ENCODE data around the gene NR3C1. TPM values are rescaled to one million over a fixed set of nuclear protein-coding genes. Genes with fewer than 3 reads are reported as not detected.

The NR3C1 gene
- total RNA-seq, 1 experiment from 2014 or later, result 12.7 TPM

GRCh38 chr5:143279698-143280097 lies 123.8 kb downstream of the NR3C1 start:
- no peak overlapping the region for H3K27ac ChIP-seq (ENCODE audit: low read depth, low read length, poor library complexity, severe bottlenecking)
- no peak for DNase-seq (ENCODE audit: low spot score)
- ChIA-PET CTCF (no interaction called here), POLR2A (ENCODE audit: low non-redundant PET) (no interaction called here)
- H3K4me3 ChIP-seq (ENCODE audit: low read depth, low read length, poor library complexity, severe bottlenecking), result no peak overlapping the region
- intact Hi-C loops (cut with micrococcal nuclease; ENCODE audit: unreplicated experiment), result no loop called here
- no TSS peak for BruUV-seq (replicated peaks)
- TF ChIP-seq EZH2 (IDR thresholded peaks at IDR 0.05; ENCODE audit: borderline replicate concordance, low read depth, low read length, poor library complexity, severe bottlenecking) (no peak), CTCF (conservative IDR thresholded peaks at IDR 0.05; ENCODE audit: low read depth, low read length) (no peak)
- H3K9me3 ChIP-seq (ENCODE audit: low read depth, low read length, poor library complexity, severe bottlenecking), result peaks cover 6% of the 10 kb centered on the region
- H3K36me3 ChIP-seq (ENCODE audit: insufficient read depth, low read length, poor library complexity, severe bottlenecking), result peaks cover 5% of the 10 kb centered on the region
- no peaks in the 10 kb centered on the region for H3K4me1 ChIP-seq (ENCODE audit: insufficient read depth, low read length, poor library complexity, severe bottlenecking)
- no peaks in the 10 kb centered on the region for H3K27me3 ChIP-seq (replicated peaks; ENCODE audit: insufficient read depth, low read depth, low read length, poor library complexity)

DNA sequence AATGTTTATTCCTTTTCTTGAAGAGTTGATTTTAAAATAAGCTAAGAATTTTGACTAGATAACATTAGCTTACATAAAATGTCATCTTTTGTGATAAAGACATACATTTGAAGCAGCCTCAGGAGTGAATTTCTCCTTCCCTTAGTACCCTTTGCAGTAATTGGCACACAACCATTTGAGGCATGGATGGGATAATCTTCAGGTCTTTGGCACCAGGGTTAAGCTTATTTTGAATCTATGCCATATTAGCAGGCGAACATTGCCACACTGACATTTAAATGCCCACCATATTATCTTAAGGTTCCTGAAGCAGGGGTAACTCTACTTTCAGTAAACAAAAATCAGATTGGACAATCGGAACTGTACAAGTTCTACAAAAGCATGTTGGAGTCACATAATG lies 126.0 kb downstream of the NR3C1 start:
- ChIA-PET POLR2A (ENCODE audit: low non-redundant PET) (no interaction called here), CTCF (no interaction called here)
- DNase-seq (ENCODE audit: low spot score), result no peak
- no TSS peak for BruUV-seq (replicated peaks)
- Histone ChIP-seq H3K4me3 (ENCODE audit: low read depth, low read length, poor library complexity, severe bottlenecking) (no peak overlapping the region), H3K4me1 (ENCODE audit: insufficient read depth, low read length, poor library complexity, severe bottlenecking) (no peaks in the 10 kb centered on the region), H3K9me3 (ENCODE audit: low read depth, low read length, poor library complexity, severe bottlenecking) (no peaks in the 10 kb centered on the region), H3K27me3 (replicated peaks; ENCODE audit: insufficient read depth, low read depth, low read length, poor library complexity) (no peaks in the 10 kb centered on the region), H3K36me3 (ENCODE audit: insufficient read depth, low read length, poor library complexity, severe bottlenecking) (no peaks in the 10 kb centered on the region), H3K27ac (ENCODE audit: low read depth, low read length, poor library complexity, severe bottlenecking) (no peak overlapping the region)
- TF ChIP-seq EZH2 (IDR thresholded peaks at IDR 0.05; ENCODE audit: borderline replicate concordance, low read depth, low read length, poor library complexity, severe bottlenecking), result no peak
- TF ChIP-seq CTCF (conservative IDR thresholded peaks at IDR 0.05; ENCODE audit: low read depth, low read length), result no peak
- intact Hi-C loops (cut with micrococcal nuclease; ENCODE audit: unreplicated experiment), result no loop called here

DNA sequence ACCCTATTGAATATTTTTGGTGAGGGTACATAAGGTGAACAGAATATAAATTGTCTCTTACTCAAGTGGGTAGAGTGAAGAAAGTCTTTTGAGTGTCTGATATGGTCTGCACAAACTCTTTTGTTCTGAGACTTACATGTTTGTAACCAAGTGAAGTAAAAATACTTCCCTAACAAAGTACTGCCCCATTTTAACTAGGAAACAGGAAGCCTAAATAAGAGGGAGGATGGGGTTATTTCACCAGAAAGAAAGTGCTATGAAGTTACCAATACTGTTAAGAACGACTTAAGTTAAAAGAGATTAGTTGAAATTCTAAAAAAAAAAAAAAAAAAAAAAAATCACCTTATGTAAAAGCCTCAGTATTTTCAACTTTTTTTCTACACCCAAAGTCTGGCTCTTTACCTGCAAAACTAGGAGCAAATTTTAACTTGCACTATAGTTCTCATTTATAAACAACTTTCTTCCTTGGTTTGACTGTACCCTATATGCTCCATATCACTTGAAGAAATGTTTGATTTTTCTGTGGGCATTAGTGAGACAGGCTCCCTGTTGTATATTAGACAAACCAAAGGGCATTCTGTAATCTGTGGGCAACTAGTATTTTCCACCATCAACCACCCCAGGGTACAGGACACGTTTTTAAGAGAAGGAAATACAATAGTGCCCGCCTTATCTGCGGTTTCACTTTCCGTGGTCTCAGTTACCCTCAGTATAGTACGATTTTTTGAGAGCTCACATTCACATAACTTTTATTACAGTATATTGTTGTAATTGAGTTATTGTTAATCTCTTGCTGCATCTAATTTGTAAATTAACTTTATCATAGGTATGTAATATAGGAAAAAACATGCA lies 127.7 kb downstream of the NR3C1 start:
- BruUV-seq (replicated peaks), result no TSS peak
- intact Hi-C loops (cut with micrococcal nuclease; ENCODE audit: unreplicated experiment), result no loop called here
- POLR2A ChIA-PET (ENCODE audit: low non-redundant PET), result no interaction called here

More for the DNA sequence above, 127.7 kb downstream of the NR3C1 start:
- Histone ChIP-seq H3K27ac (ENCODE audit: low read depth, low read length, poor library complexity, severe bottlenecking) (no peak overlapping the region), H3K27me3 (replicated peaks; ENCODE audit: insufficient read depth, low read depth, low read length, poor library complexity) (no peaks in the 10 kb centered on the region), H3K4me1 (ENCODE audit: insufficient read depth, low read length, poor library complexity, severe bottlenecking) (no peaks in the 10 kb centered on the region), H3K9me3 (ENCODE audit: low read depth, low read length, poor library complexity, severe bottlenecking) (no peaks in the 10 kb centered on the region), H3K4me3 (ENCODE audit: low read depth, low read length, poor library complexity, severe bottlenecking) (no peak overlapping the region), H3K36me3 (ENCODE audit: insufficient read depth, low read length, poor library complexity, severe bottlenecking) (no peaks in the 10 kb centered on the region)
- no peak for TF ChIP-seq CTCF (conservative IDR thresholded peaks at IDR 0.05; ENCODE audit: low read depth, low read length)
- no peak for TF ChIP-seq EZH2 (IDR thresholded peaks at IDR 0.05; ENCODE audit: borderline replicate concordance, low read depth, low read length, poor library complexity, severe bottlenecking)
- no peak for DNase-seq (ENCODE audit: low spot score)
- CTCF ChIA-PET, result no interaction called here

All from A673 (cell line).